K562 (cell line): ENCODE data around the gene RPL7A. TPM values are rescaled to one million over a fixed set of nuclear protein-coding genes. Genes with fewer than 3 reads are reported as not detected.

Experiments used
- FOSL1 ChIP-seq: fragments of 200-800 bp; sonication (Bioruptor generic); conservative IDR thresholded peaks from 2 replicates; pipeline ENCODE4 v1.6.1; 2016; ENCODE audit warnings: missing genetic modification characterization, missing compliant biosample characterization
- GTF2A2 ChIP-seq: IDR thresholded peaks from 2 replicates; pipeline ENCODE4 v1.6.1; 2016; ENCODE audit warnings: mild to moderate bottlenecking, missing genetic modification characterization, missing compliant biosample characterization
- NONO ChIP-seq, 2 experiments: fragments of 200-400 bp in 1 of 2; fragments of 450-650 bp in 1 of 2; formaldehyde crosslinking in 1 of 2; IDR thresholded peaks; 2 replicates each; pipeline ENCODE4 v1.6.1; 2017; ENCODE audit warnings: low read depth in 2 of 2, mild to moderate bottlenecking in 2 of 2, moderate library complexity in 2 of 2, low read length in 1 of 2
- PHB2 ChIP-seq: fragments of 450-650 bp; IDR thresholded peaks from 2 replicates; pipeline ENCODE4 v1.6.1; 2017; ENCODE audit warnings: low read depth
- RBM15 ChIP-seq: fragments of 200-400 bp; formaldehyde crosslinking; IDR thresholded peaks from 2 replicates; pipeline ENCODE4 v1.6.1; 2018; ENCODE audit warnings: mild to moderate bottlenecking, low read length, moderate library complexity; ENCODE audit not compliant: insufficient read depth
- SNIP1 ChIP-seq: fragments of 450-650 bp; IDR thresholded peaks from 2 replicates; pipeline ENCODE4 v1.7.1; 2017; ENCODE audit warnings: low read depth, mild to moderate bottlenecking
- TOE1 ChIP-seq, 2 experiments: fragments of 450-650 bp in 1 of 2; sonication (generic) in 1 of 2; formaldehyde crosslinking in 1 of 2; IDR thresholded peaks; 2 replicates each; pipeline versions ENCODE4 v1.7.1 to v1.8.0; 2016 to 2022; ENCODE audit warnings: borderline replicate concordance in 2 of 2, mild to moderate bottlenecking in 2 of 2, antibody characterized with exemption in 1 of 2, inconsistent platforms in 1 of 2, low read depth in 1 of 2, missing genetic modification reagents in 1 of 2, moderate library complexity in 1 of 2
- YBX1 ChIP-seq: fragments of 450-650 bp; IDR thresholded peaks from 2 replicates; pipeline ENCODE4 v1.7.1; 2016; ENCODE audit warnings: mild to moderate bottlenecking
- ZC3H4 ChIP-seq: sonication (generic); formaldehyde crosslinking; IDR thresholded peaks from 2 replicates; pipeline ENCODE4 v1.9.0; 2021; ENCODE audit warnings: missing genetic modification reagents, borderline replicate concordance
- ZFP1 ChIP-seq: fragments of 450-650 bp; formaldehyde crosslinking; IDR thresholded peaks from 2 replicates; pipeline ENCODE4 v1.4.0; 2020; ENCODE audit warnings: mild to moderate bottlenecking, mixed read lengths
- ZNF121 ChIP-seq: sonication (generic); formaldehyde crosslinking; conservative IDR thresholded peaks from 2 replicates; pipeline ENCODE4 v1.8.0; 2022; ENCODE audit warnings: missing genetic modification reagents
- ZNF146 ChIP-seq: IDR thresholded peaks from one replicate; pipeline ENCODE4 v1.6.1; 2018; ENCODE audit warnings: missing compliant biosample characterization; ENCODE audit not compliant: unreplicated experiment
- ZNF184 ChIP-seq: sonication (generic); formaldehyde crosslinking; IDR thresholded peaks from 2 replicates; pipeline ENCODE4 v1.5.0; 2020; ENCODE audit warnings: missing genetic modification reagents
- ZNF408 ChIP-seq: fragments of 250-450 bp; sonication (Bioruptor Pico); IDR thresholded peaks from 2 replicates; pipeline ENCODE4 v1.4.0; 2020; ENCODE audit warnings: low read depth, mild to moderate bottlenecking, moderate library complexity
- ZNF431 ChIP-seq: sonication (generic); formaldehyde crosslinking; IDR thresholded peaks from 2 replicates; pipeline ENCODE4 v1.8.0; 2022; ENCODE audit warnings: mild to moderate bottlenecking, missing genetic modification reagents
- ZZZ3 ChIP-seq: fragments of 450-650 bp; IDR thresholded peaks from 2 replicates; pipeline ENCODE4 v1.6.1; 2016; ENCODE audit warnings: antibody characterized with exemption, mild to moderate bottlenecking, moderate library complexity
- polyA plus RNA-seq, 8 experiments: library from polyadenylated mRNA; depleted of rRNA in 4 of 8; stranded (reverse) in 5 of 8; unstranded in 3 of 8; fragments of >200 nt; fragmentation: Nextera tagmentation in 2 of 8; fragmentation: Illumina TruSeq in 1 of 8; extraction: Ambion mirVana in 2 of 8; extraction: Trizol in 1 of 8; gene quantifications; 2 replicates each; pipeline versions ENCODE4 v1.2.1 to v1.2.3, GENCODE V29; 2011 to 2014; ENCODE audit warnings: inconsistent platforms in 1 of 8, missing spikeins in 1 of 8
- total RNA-seq, 7 experiments: library from RNA; depleted of rRNA in 6 of 7; stranded (reverse); fragments of >200 nt in 6 of 7; fragmentation: Illumina TruSeq in 2 of 7; extraction: Trizol in 2 of 7; gene quantifications; 2 replicates each; pipeline versions ENCODE4 v1.2.1 to v1.2.3, GENCODE V29; 2011 to 2021; ENCODE audit warnings: low replicate concordance in 1 of 7
- TF ChIP-seq, protein P1 (sequence below): fragments of 450-650 bp; IDR thresholded peaks from 2 replicates; pipeline ENCODE4 v1.6.1; 2016; ENCODE audit warnings: antibody characterized with exemption
- TF ChIP-seq, protein P2 (sequence below): IDR thresholded peaks from 2 replicates; pipeline ENCODE4 v1.6.1; 2011; ENCODE audit not compliant: insufficient read length; ENCODE audit errors: extremely low read depth
- TF ChIP-seq, protein P3 (sequence below): fragments of 250-450 bp; sonication (Bioruptor Pico); IDR thresholded peaks from 2 replicates; pipeline ENCODE4 v1.5.0; 2021; ENCODE audit warnings: mild to moderate bottlenecking, borderline replicate concordance
- TF ChIP-seq, protein P4 (sequence below): sonication (generic); formaldehyde crosslinking; IDR thresholded peaks from 2 replicates; pipeline ENCODE4 v1.9.0; 2022; ENCODE audit warnings: mild to moderate bottlenecking, missing genetic modification reagents
- TF ChIP-seq, protein P5 (sequence below): fragments of 450-650 bp; formaldehyde crosslinking; conservative IDR thresholded peaks from 2 replicates; pipeline ENCODE4 v1.4.0; 2022; ENCODE audit warnings: mild to moderate bottlenecking, missing genetic modification characterization

RPL7A gene
- total and polyA plus RNA-seq, 9 of the 15 experiments (the other 6 are each of a cell fraction or from before 2014, with no cell fraction given) = 1,935 to 3,760 (median 2,652) TPM

DNA sequence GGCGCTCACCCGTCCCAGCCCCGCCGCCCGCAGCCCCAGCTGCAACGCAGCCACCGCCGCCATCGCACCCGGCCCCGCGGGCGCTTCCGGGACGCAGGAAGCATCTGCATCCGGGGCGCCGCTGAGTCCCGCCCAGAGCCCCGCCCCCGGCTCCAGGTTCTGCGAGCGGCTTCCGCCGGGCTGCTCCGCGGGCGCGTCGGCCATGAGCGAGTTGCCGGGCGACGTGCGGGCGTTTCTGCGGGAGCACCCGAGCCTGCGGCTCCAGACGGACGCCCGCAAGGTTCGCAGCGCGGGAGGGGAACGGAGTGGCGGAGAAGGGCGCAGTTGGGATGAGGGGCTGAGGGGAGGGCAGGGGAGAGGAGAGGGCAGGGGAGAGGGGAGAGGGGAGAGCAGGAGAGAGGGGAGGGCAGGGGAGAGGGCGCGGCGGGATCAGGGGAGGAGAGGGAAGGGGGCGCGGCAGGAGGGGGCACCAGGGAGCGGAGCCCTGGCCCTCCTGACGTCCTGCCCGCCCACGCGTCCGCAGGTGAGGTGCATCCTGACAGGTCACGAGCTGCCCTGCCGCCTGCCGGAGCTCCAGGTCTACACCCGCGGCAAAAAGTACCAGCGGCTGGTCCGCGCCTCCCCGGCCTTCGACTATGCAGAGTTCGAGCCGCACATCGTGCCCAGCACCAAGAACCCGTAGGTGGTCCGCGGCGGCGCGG is 8.5 kb downstream of the RPL7A start, which contains the start of the genes SURF1 and SURF2 (continued):
- TF ChIP-seq, protein P1, sequence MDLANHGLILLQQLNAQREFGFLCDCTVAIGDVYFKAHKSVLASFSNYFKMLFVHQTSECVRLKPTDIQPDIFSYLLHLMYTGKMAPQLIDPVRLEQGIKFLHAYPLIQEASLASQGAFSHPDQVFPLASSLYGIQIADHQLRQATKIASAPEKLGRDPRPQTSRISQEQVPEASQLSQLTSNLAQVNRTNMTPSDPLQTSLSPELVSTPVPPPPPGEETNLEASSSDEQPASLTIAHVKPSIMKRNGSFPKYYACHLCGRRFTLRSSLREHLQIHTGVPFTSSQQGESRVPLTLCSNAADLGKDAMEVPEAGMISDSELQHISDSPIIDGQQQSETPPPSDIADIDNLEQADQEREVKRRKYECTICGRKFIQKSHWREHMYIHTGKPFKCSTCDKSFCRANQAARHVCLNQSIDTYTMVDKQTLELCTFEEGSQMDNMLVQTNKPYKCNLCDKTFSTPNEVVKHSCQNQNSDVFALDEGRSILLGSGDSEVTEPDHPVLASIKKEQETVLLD = no peak
- TF ChIP-seq ZNF121 (CRISPR knock-in tag) = no peak
- TF ChIP-seq, protein P2, sequence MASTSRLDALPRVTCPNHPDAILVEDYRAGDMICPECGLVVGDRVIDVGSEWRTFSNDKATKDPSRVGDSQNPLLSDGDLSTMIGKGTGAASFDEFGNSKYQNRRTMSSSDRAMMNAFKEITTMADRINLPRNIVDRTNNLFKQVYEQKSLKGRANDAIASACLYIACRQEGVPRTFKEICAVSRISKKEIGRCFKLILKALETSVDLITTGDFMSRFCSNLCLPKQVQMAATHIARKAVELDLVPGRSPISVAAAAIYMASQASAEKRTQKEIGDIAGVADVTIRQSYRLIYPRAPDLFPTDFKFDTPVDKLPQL = no peak
- no peak for TF ChIP-seq ZC3H4 (CRISPR knock-in tag)
- TF ChIP-seq ZZZ3 = no peak
- no peak for TF ChIP-seq ZFP1 (CRISPR knock-in tag)
- TF ChIP-seq YBX1 = no peak
- TF ChIP-seq RBM15 = no peak
- no peak for TF ChIP-seq GTF2A2 (tag)
- TF ChIP-seq PHB2 = no peak
- TF ChIP-seq TOE1 (IDR thresholded peaks at IDR 0.05; ENCODE audit: borderline replicate concordance) = no peak
- TF ChIP-seq TOE1 (CRISPR knock-in tag; IDR thresholded peaks at IDR 0.05; ENCODE audit: borderline replicate concordance, low read depth) = no peak
- no peak for TF ChIP-seq SNIP1
- TF ChIP-seq, protein P3, sequence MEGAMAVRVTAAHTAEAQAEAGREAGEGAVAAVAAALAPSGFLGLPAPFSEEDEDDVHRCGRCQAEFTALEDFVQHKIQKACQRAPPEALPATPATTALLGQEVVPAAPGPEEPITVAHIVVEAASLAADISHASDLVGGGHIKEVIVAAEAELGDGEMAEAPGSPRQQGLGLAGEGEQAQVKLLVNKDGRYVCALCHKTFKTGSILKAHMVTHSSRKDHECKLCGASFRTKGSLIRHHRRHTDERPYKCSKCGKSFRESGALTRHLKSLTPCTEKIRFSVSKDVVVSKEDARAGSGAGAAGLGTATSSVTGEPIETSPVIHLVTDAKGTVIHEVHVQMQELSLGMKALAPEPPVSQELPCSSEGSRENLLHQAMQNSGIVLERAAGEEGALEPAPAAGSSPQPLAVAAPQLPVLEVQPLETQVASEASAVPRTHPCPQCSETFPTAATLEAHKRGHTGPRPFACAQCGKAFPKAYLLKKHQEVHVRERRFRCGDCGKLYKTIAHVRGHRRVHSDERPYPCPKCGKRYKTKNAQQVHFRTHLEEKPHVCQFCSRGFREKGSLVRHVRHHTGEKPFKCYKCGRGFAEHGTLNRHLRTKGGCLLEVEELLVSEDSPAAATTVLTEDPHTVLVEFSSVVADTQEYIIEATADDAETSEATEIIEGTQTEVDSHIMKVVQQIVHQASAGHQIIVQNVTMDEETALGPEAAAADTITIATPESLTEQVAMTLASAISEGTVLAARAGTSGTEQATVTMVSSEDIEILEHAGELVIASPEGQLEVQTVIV (CRISPR knock-in tag) = no peak
- TF ChIP-seq ZNF408 (CRISPR knock-in tag) = no peak
- no peak for TF ChIP-seq NONO (IDR thresholded peaks at IDR 0.05; ENCODE audit: low read depth in 2 of 2, low read length in 1 of 2)
- TF ChIP-seq ZNF146 = no peak
- TF ChIP-seq ZNF184 (CRISPR knock-in tag) = no peak
- TF ChIP-seq, protein P4, sequence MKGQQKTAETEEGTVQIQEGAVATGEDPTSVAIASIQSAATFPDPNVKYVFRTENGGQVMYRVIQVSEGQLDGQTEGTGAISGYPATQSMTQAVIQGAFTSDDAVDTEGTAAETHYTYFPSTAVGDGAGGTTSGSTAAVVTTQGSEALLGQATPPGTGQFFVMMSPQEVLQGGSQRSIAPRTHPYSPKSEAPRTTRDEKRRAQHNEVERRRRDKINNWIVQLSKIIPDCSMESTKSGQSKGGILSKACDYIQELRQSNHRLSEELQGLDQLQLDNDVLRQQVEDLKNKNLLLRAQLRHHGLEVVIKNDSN = peak; percentile 50; the same call in 1 of the 2 replicates
- TF ChIP-seq FOSL1 = no peak
- TF ChIP-seq, protein P5, sequence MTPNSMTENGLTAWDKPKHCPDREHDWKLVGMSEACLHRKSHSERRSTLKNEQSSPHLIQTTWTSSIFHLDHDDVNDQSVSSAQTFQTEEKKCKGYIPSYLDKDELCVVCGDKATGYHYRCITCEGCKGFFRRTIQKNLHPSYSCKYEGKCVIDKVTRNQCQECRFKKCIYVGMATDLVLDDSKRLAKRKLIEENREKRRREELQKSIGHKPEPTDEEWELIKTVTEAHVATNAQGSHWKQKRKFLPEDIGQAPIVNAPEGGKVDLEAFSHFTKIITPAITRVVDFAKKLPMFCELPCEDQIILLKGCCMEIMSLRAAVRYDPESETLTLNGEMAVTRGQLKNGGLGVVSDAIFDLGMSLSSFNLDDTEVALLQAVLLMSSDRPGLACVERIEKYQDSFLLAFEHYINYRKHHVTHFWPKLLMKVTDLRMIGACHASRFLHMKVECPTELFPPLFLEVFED (CRISPR knock-in tag) = no peak
- no peak for TF ChIP-seq ZNF431 (CRISPR knock-in tag)
